Fibroblast of mammary gland (primary cell): Measurements from ENCODE around the gene GCNT1.

Experiments
- DNase-seq: peaks from one replicate; pipeline ENCODE4 v3.0.0-alpha.2; 2010; ENCODE audit warnings: low read depth
- H3K4me3 ChIP-seq: 2 replicates; pipeline ENCODE4 v1.5.1; 2011; ENCODE audit warnings: low read depth, mild to moderate bottlenecking, low read length, moderate library complexity; ENCODE audit not compliant: control insufficient read depth
- CTCF ChIP-seq: conservative IDR thresholded peaks from 2 replicates; pipeline ENCODE4 v1.5.1; 2011; ENCODE audit warnings: low read depth, low read length, inconsistent platforms; ENCODE audit not compliant: control insufficient read depth, insufficient read depth

Gene GCNT1

GRCh38 chr9:76534026-76534425, 75.0 kb downstream of the GCNT1 start:
- TF ChIP-seq CTCF = no peak
- H3K4me3 ChIP-seq = no peak overlapping the region
- DNase-seq = peak; percentile 41

GRCh38 chr9:76537150-76537646, 78.2 kb downstream of the GCNT1 start:
- no peak for TF ChIP-seq CTCF
- no peak for DNase-seq

GRCh38 chr9:76539180-76539579, 80.2 kb downstream of the GCNT1 start:
- DNase-seq = no peak
- no peak for TF ChIP-seq CTCF
- no peak overlapping the region for H3K4me3 ChIP-seq

More at GRCh38 chr9:76537150-76537646, 78.2 kb downstream of the GCNT1 start:
- no peak overlapping the region for H3K4me3 ChIP-seq

- DNase-seq = no peak
- no peak for TF ChIP-seq CTCF
- H3K4me3 ChIP-seq = no peak overlapping the region
These were observed 83.4 kb downstream of the GCNT1 start for GRCh38 chr9:76542360-76542759.

GRCh38 chr9:76545191-76545590, 86.2 kb downstream of the GCNT1 start:
- H3K4me3 ChIP-seq = no peak overlapping the region
- no peak for DNase-seq
- no peak for TF ChIP-seq CTCF

GRCh38 chr9:76552181-76552580, 93.2 kb downstream of the GCNT1 start:
- no peak for TF ChIP-seq CTCF
- no peak overlapping the region for H3K4me3 ChIP-seq
- DNase-seq = no peak
